ENCODE data around the gene CDH13.

- TF ChIP-seq, protein P1, sequence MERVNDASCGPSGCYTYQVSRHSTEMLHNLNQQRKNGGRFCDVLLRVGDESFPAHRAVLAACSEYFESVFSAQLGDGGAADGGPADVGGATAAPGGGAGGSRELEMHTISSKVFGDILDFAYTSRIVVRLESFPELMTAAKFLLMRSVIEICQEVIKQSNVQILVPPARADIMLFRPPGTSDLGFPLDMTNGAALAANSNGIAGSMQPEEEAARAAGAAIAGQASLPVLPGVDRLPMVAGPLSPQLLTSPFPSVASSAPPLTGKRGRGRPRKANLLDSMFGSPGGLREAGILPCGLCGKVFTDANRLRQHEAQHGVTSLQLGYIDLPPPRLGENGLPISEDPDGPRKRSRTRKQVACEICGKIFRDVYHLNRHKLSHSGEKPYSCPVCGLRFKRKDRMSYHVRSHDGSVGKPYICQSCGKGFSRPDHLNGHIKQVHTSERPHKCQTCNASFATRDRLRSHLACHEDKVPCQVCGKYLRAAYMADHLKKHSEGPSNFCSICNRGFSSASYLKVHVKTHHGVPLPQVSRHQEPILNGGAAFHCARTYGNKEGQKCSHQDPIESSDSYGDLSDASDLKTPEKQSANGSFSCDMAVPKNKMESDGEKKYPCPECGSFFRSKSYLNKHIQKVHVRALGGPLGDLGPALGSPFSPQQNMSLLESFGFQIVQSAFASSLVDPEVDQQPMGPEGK (CRISPR knock-in tag; IDR thresholded peaks at IDR 0.05; ENCODE audit: borderline replicate concordance): no peak
- TF ChIP-seq GLIS3 (CRISPR knock-in tag; IDR thresholded peaks at IDR 0.05) (no peak), CREB5 (CRISPR knock-in tag; IDR thresholded peaks at IDR 0.05; ENCODE audit: low read depth) (no peak), ZFP30 (CRISPR knock-in tag; IDR thresholded peaks at IDR 0.05) (no peak), TSHZ2 (CRISPR knock-in tag; IDR thresholded peaks at IDR 0.05) (no peak), TCF4 (CRISPR knock-in tag; IDR thresholded peaks at IDR 0.05; ENCODE audit: borderline replicate concordance) (no peak), CSRNP3 (CRISPR knock-in tag; IDR thresholded peaks at IDR 0.05) (no peak), CSDC2 (CRISPR knock-in tag; IDR thresholded peaks at IDR 0.05) (no peak), ISL1 (CRISPR knock-in tag; IDR thresholded peaks at IDR 0.05) (no peak), ARNTL (CRISPR knock-in tag; IDR thresholded peaks at IDR 0.05; ENCODE audit: borderline replicate concordance, low read depth) (no peak)
Observed at GRCh38 chr16:83577078-83577745, 950.4 kb downstream of the CDH13 start.

All from SK-N-SH treated with all-trans-retinoic acid at 6 μM for 48 hours (cell line).